ENCODE results near the gene ACOX3. TPM values are rescaled to one million over a fixed set of nuclear protein-coding genes. Genes with fewer than 3 reads are reported as not detected.

ACOX3 gene
- total and polyA plus RNA-seq, 2 of the 8 experiments (the other 6 are each of a cell fraction or from before 2014, with no cell fraction given): 2.5 to 9.9 TPM

GRCh38 chr4:8394061-8394519, 46.4 kb downstream of the ACOX3 start:
- H2BK12ac ChIP-seq (ENCODE audit: low read depth, low read length): no peak overlapping the region
- WGBS, 2 experiments (ENCODE audit: extremely low coverage in 1 of 2, insufficient coverage in 1 of 2, insufficient read length in 1 of 2, insufficient replicate concordance in 2 of 2, low coverage in 1 of 2, low lambda C conversion rate in 2 of 2, missing lambda C conversion rate in 1 of 2): 87% methylated on average over 19 of the region's 19 CpGs; no CpG with 5 or more reads in 1 of the 2 experiments
- no peaks in the 10 kb centered on the region for H3K27me3 ChIP-seq (replicated peaks in 1 of 4; ENCODE audit: control insufficient read depth in 3 of 4, extremely low read depth in 1 of 4, insufficient read depth in 3 of 4, low read length in 3 of 4)
- H2AK5ac ChIP-seq (ENCODE audit: low read depth, low read length): no peak overlapping the region
- H3K9me3 ChIP-seq (ENCODE audit: insufficient read depth in 2 of 2, low read depth in 1 of 2, low read length in 1 of 2): no peaks in the 10 kb centered on the region
- no peak overlapping the region for H2BK5ac ChIP-seq (ENCODE audit: low read depth, low read length)
- FAIRE-seq (no peak), DNase-seq (ENCODE audit: low read depth in 1 of 2, low spot score in 2 of 2) (no peak)
- H2BK15ac ChIP-seq (ENCODE audit: low read length): no peak overlapping the region
- no peak overlapping the region for H2AFZ ChIP-seq (ENCODE audit: low read length)
- H4K8ac ChIP-seq (ENCODE audit: extremely low read depth, insufficient read depth, low read length): no peak overlapping the region
- no peaks in the 10 kb centered on the region for H3K79me2 ChIP-seq (ENCODE audit: control insufficient read depth in 1 of 2, insufficient read depth in 2 of 2, low read length in 2 of 2)
- H2BK120ac ChIP-seq (replicated peaks; ENCODE audit: low read depth, low read length): no peak overlapping the region
- no peak overlapping the region for H3K23ac ChIP-seq (ENCODE audit: insufficient read length)
- no peak overlapping the region for H4K91ac ChIP-seq (replicated peaks; ENCODE audit: insufficient read length, low read length)
- H4K5ac ChIP-seq (ENCODE audit: insufficient read length, low read depth, low read length): no peak overlapping the region
- no peak overlapping the region for H2BK20ac ChIP-seq (ENCODE audit: low read length)
- no peaks in the 10 kb centered on the region for H3K36me3 ChIP-seq (ENCODE audit: control insufficient read depth in 2 of 4, insufficient read depth in 4 of 4, low read length in 3 of 4)
- no peak overlapping the region for H3K4ac ChIP-seq (replicated peaks; ENCODE audit: insufficient read length, low read depth, low read length)
- no peaks in the 10 kb centered on the region for H4K20me1 ChIP-seq (replicated peaks in 1 of 2; ENCODE audit: control insufficient read depth in 1 of 2, insufficient read depth in 2 of 2, low read length in 2 of 2)
- ChIA-PET CTCF (ENCODE audit: partially characterized antibody) (interaction anchor here (0.6 to 10.4 kb wide), 8 partner anchors 9 to 1613 kb away, joined by 3 to 94 read pairs (median 4); no protein-coding TSS in a partner anchor), POLR2A (ENCODE audit: partially characterized antibody) (no interaction called here)
- H3K4me2 ChIP-seq (ENCODE audit: insufficient read depth in 1 of 2, low read depth in 2 of 2, low read length in 2 of 2): no peak overlapping the region
- H3K4me1 ChIP-seq (replicated peaks in 1 of 4; ENCODE audit: control insufficient read depth in 3 of 4, insufficient read depth in 4 of 4, low read length in 3 of 4): peaks cover 0 to 8% (median 6%) of the 10 kb centered on the region in 4 experiments; a peak in 6 of 7 replicates
- H3K18ac ChIP-seq (ENCODE audit: extremely low read depth, low read length): no peak overlapping the region
- TF ChIP-seq RBBP5 (IDR thresholded peaks at IDR 0.05; ENCODE audit: borderline replicate concordance, low read depth, low read length): no peak
- TF ChIP-seq SIRT6 (IDR thresholded peaks at IDR 0.05; ENCODE audit: low read length): no peak
- TF ChIP-seq EP300 (IDR thresholded peaks at IDR 0.05; ENCODE audit: borderline replicate concordance in 1 of 2, low read depth in 2 of 2, low read length in 2 of 2): no peak
- no peak for TF ChIP-seq KDM1A (IDR thresholded peaks at IDR 0.05; ENCODE audit: borderline replicate concordance, low read length)
- no peak for TF ChIP-seq CHD2 (IDR thresholded peaks at IDR 0.05; ENCODE audit: low read length)
- TF ChIP-seq RXRA (IDR thresholded peaks at IDR 0.05; ENCODE audit: insufficient read depth, low read depth, low read length): no peak
- no peak for TF ChIP-seq RNF2 (IDR thresholded peaks at IDR 0.05; ENCODE audit: borderline replicate concordance, low read depth, low read length, missing control alignments, poor library complexity, severe bottlenecking)
- TF ChIP-seq CREB1 (IDR thresholded peaks at IDR 0.05): no peak
- TF ChIP-seq NRF1 (IDR thresholded peaks at IDR 0.05; ENCODE audit: low read depth, low read length): no peak
- no peak for TF ChIP-seq SP1 (IDR thresholded peaks at IDR 0.05; ENCODE audit: low read depth, low read length)
- TF ChIP-seq TAF1 (IDR thresholded peaks at IDR 0.05; ENCODE audit: low read depth, low read length): no peak
- TF ChIP-seq MAFK (IDR thresholded peaks at IDR 0.05; ENCODE audit: low read depth, low read length): no peak
- no peak for TF ChIP-seq CHD1 (IDR thresholded peaks at IDR 0.05; ENCODE audit: low read depth, low read length)
- TF ChIP-seq KDM4A (IDR thresholded peaks at IDR 0.05; ENCODE audit: low read depth, low read length, severe bottlenecking): no peak
- no peak for TF ChIP-seq RFX5 (IDR thresholded peaks at IDR 0.05; ENCODE audit: borderline replicate concordance, low read depth, low read length)
- H3K56ac ChIP-seq (replicated peaks; ENCODE audit: insufficient read length, low read depth, low read length): no peak overlapping the region
- no peak overlapping the region for H3K27ac ChIP-seq (ENCODE audit: low read depth, low read length)
- H3K14ac ChIP-seq (ENCODE audit: insufficient read length): no peak overlapping the region
- H3K4me3 ChIP-seq (ENCODE audit: extremely low read depth in 1 of 4, insufficient read depth in 2 of 4, low read depth in 3 of 4, low read length in 4 of 4): no peak overlapping the region
- H3K79me1 ChIP-seq (ENCODE audit: low read depth, low read length): no peaks in the 10 kb centered on the region
- no peaks in the 10 kb centered on the region; the same call in 1 of the 2 replicates for H3K23me2 ChIP-seq (ENCODE audit: low read depth, low read length)
- H3K9ac ChIP-seq (replicated peaks in 1 of 4; ENCODE audit: extremely low read depth in 1 of 4, low read depth in 3 of 4, low read length in 3 of 4): no peak overlapping the region
